Esophagus muscularis mucosa (tissue), 4 donors: Measurements from ENCODE around the gene CYSRT1.

Source experiments
- CTCF ChIP-seq, 3 experiments: fragments of 200-600 bp in 2 of 3; fragments of 450-650 bp in 1 of 3; sonication (generic) in 2 of 3; IDR thresholded peaks; one replicate each; pipeline ENCODE4 v1.5.1; 2017 to 2019; ENCODE audit warnings: antibody characterized with exemption in 3 of 3, mild to moderate bottlenecking in 2 of 3, moderate library complexity in 1 of 3
- EP300 ChIP-seq: sonication (generic); formaldehyde crosslinking; IDR thresholded peaks from one replicate; pipeline ENCODE4 v1.6.1; 2017; ENCODE audit warnings: antibody characterized with exemption
- POLR2A ChIP-seq: fragments of 450-650 bp; IDR thresholded peaks from one replicate; pipeline ENCODE4 v1.6.1; 2017; ENCODE audit warnings: antibody characterized with exemption, moderate library complexity, mild to moderate bottlenecking, low read depth

- TF ChIP-seq POLR2A (no peak), CTCF (IDR thresholded peaks at IDR 0.05) (no peak), EP300 (no peak)
Observed at GRCh38 chr9:137190315-137190856, 34.6 kb upstream of the CYSRT1 start.
